GM18517 (cell line): ENCODE data around the gene BAIAP2.

ENCODE experiments used
- ATAC-seq: cut with Tn5 transposase; IDR thresholded peaks from one replicate; pipeline ENCODE4 v1.9.1; 2021; ENCODE audit warnings: mild to moderate bottlenecking, moderate library complexity; ENCODE audit not compliant: unreplicated experiment

BAIAP2 gene

GRCh38 chr17:81121841-81122733, 87.1 kb downstream of the BAIAP2 start:
- no peak for ATAC-seq

GRCh38 chr17:81123052-81124048, 88.4 kb downstream of the BAIAP2 start:
- no peak for ATAC-seq

- no peak for ATAC-seq
Measured at GRCh38 chr17:81124377-81124776, 89.4 kb downstream of the BAIAP2 start.

- ATAC-seq, result no peak
Measured at GRCh38 chr17:81125573-81126081, 90.7 kb downstream of the BAIAP2 start.

- no peak for ATAC-seq
Measured at GRCh38 chr17:81126281-81127132, 91.6 kb downstream of the BAIAP2 start.

- ATAC-seq, result no peak
Measured at GRCh38 chr17:81127133-81127455, 92.1 kb downstream of the BAIAP2 start.

GRCh38 chr17:81127526-81128177, 92.7 kb downstream of the BAIAP2 start:
- no peak for ATAC-seq

- ATAC-seq, result no peak
Measured at GRCh38 chr17:81128338-81128737, 93.4 kb downstream of the BAIAP2 start.

GRCh38 chr17:81128774-81129173, 93.8 kb downstream of the BAIAP2 start:
- no peak for ATAC-seq

GRCh38 chr17:81129289-81129688, 94.3 kb downstream of the BAIAP2 start:
- ATAC-seq, result no peak

GRCh38 chr17:81129711-81130367, 94.9 kb downstream of the BAIAP2 start:
- ATAC-seq, result no peak

GRCh38 chr17:81130385-81131361, 95.7 kb downstream of the BAIAP2 start:
- ATAC-seq, result no peak

- no peak for ATAC-seq
Measured at GRCh38 chr17:81131486-81132196, 96.7 kb downstream of the BAIAP2 start.

- ATAC-seq, result no peak
Measured at GRCh38 chr17:81132197-81132540, 97.2 kb downstream of the BAIAP2 start.

GRCh38 chr17:81132770-81133723, 98.1 kb downstream of the BAIAP2 start:
- no peak for ATAC-seq

- no peak for ATAC-seq
Measured at GRCh38 chr17:81134064-81134781, 99.3 kb downstream of the BAIAP2 start.
